DMS 273 (cell line): Measurements from ENCODE around the gene ALDH3A1.

Experiments used
- DNase-seq: peaks from one replicate; lab custom pipeline; 2025; ENCODE audit not compliant: unreplicated experiment; lab: John Stamatoyannopoulos, UW

The ALDH3A1 gene

GRCh38 chr17:19760746-19761145, 12.6 kb upstream of the ALDH3A1 start:
- DNase-seq, result no peak

GRCh38 chr17:19759568-19760549, 11.8 kb upstream of the ALDH3A1 start:
- no peak for DNase-seq

GRCh38 chr17:19757536-19758180, 9.6 kb upstream of the ALDH3A1 start:
- DNase-seq, result no peak

- DNase-seq, result no peak
These were observed 8.4 kb upstream of the ALDH3A1 start for GRCh38 chr17:19756546-19756945.

GRCh38 chr17:19755821-19756510, 7.9 kb upstream of the ALDH3A1 start:
- DNase-seq, result no peak

GRCh38 chr17:19755392-19755791, 7.3 kb upstream of the ALDH3A1 start:
- DNase-seq, result no peak

GRCh38 chr17:19753661-19754463, 5.8 kb upstream of the ALDH3A1 start:
- DNase-seq, result peak; percentile 75

- DNase-seq, result peak; percentile 82
These were observed 5.0 kb upstream of the ALDH3A1 start for GRCh38 chr17:19753051-19753509.

GRCh38 chr17:19752216-19753050, 4.3 kb upstream of the ALDH3A1 start:
- no peak for DNase-seq

GRCh38 chr17:19750835-19751234, 2.7 kb upstream of the ALDH3A1 start:
- DNase-seq, result no peak

- DNase-seq, result no peak
These were observed 2.0 kb upstream of the ALDH3A1 start for GRCh38 chr17:19750020-19750572.

GRCh38 chr17:19748807-19749193, 702 bp upstream of the ALDH3A1 start:
- DNase-seq, result peak; percentile 15

- no peak for DNase-seq
These were observed 859 bp downstream of the ALDH3A1 start for GRCh38 chr17:19747159-19747719.

GRCh38 chr17:19746517-19746916, 1.6 kb downstream of the ALDH3A1 start:
- no peak for DNase-seq

GRCh38 chr17:19744922-19745757, 3.0 kb downstream of the ALDH3A1 start:
- DNase-seq, result peak; percentile 89

GRCh38 chr17:19744492-19744891, 3.6 kb downstream of the ALDH3A1 start:
- DNase-seq, result peak; percentile 62

- no peak for DNase-seq
These were observed 4.7 kb downstream of the ALDH3A1 start for GRCh38 chr17:19743101-19744100.
